Activated CD4-positive, alpha-beta T cell treated with anti-CD3 and anti-CD28 coated beads for 4 hours (primary cell): ENCODE data around the gene CNTNAP2.
"Not testable (repeated sequence)": the region's sequence is repeated elsewhere in the genome, so short reads cannot be mapped to it uniquely, and the experiment has no call there.

Source experiments
- DNase-seq, 2 donors: peaks; one replicate each; pipeline ENCODE4 v3.0.0-alpha.2; 2020

CNTNAP2 gene

GRCh38 chr7:147595042-147595441 is 1478.4 kb downstream of the CNTNAP2 start:
- DNase-seq, result no peak

GRCh38 chr7:147598687-147599086 is 1482.1 kb downstream of the CNTNAP2 start:
- DNase-seq, result not testable (repeated sequence)

GRCh38 chr7:147605323-147605722 is 1488.7 kb downstream of the CNTNAP2 start:
- DNase-seq, result no peak

DNA sequence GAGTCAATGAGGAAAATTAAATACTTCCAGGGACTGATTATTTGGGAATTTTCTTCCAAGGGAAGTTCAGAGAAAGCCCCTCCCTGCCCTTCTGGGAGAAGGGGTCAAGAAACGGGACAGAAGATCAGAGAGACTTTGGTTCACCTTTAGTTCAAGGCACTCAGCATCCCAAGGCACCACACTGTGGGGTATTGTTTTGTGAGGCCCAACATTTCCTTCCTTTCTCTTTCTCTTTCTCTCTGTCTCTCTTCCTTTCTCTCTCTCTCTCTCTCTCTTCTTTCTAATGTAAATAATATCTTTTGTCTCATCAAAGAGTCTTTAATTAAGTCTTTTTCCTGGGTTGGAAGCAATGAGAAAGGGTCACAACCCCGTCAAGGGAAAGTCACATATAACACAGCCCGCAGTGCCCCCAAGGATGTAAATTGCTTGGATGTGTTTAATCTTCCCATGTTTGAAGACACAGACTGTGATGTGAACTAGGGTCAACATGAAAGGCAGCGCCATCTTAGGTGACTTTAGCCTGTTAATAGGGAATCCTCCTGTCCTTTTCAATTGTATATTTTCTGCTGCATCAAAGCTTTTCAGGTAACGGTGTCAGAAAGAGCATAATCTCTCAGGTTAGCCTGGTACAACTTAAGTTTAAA is 1490.7 kb downstream of the CNTNAP2 start:
- no peak for DNase-seq

- DNase-seq, result no peak
Measured at GRCh38 chr7:147611431-147611830, 1494.8 kb downstream of the CNTNAP2 start.

GRCh38 chr7:147635288-147635687 is 1518.7 kb downstream of the CNTNAP2 start:
- no peak for DNase-seq

DNA sequence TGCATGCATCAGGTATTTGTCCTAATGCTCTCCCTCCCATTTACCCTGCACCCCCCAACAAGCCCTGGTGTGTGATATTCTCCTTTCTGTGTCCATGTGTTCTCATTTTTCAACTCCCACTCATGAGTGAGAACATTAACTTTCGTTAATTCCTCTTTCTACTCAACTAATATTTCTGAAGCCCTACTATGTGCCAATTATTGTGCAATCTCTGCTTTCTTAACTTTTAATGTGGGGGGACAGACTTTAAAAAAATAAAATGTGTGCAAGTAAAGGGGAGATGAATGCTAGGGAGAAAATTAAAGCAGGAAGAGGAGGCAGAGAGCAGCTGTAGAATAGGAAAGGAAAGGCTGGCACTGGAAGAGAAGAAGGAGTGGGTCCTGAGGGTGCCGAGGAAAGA is 1520.0 kb downstream of the CNTNAP2 start:
- no peak for DNase-seq

GRCh38 chr7:147638566-147638965 is 1522.0 kb downstream of the CNTNAP2 start:
- no peak for DNase-seq

DNA sequence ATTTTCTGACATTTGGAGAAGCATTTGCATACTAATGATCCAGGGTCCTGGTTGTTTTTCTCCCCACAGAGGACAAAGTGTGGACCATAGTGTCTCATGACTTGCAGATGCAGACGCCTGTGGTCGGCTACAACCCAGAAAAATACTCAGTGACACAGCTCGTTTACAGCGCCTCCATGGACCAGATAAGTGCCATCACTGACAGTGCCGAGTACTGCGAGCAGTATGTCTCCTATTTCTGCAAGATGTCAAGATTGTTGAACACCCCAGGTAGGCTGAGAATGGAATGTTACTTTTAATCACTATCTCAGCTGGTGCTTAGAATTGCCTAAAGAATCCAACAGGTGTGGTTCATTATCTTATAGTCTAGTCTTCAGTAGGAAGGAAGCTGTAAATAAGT is 1522.4 kb downstream of the CNTNAP2 start:
- DNase-seq, result no peak

DNA sequence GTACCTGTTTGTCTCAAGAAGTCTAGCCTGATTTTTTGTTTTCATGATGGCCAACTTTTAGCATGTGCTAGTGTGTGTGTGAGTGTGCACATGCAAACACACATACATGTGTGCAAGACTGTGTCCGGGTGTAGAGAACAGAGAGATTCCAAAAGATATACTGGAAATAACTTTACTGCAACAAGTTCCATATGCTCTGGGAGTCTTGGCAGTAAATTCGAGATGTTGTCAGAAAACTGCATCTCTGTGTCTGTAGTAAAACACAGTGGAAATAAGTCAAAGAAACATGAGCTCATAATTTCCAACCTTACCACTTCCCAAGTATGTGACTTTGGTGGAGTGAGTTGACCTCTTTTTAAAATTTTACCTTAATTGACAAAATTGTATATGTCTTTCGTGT is 1523.2 kb downstream of the CNTNAP2 start:
- DNase-seq, result no peak

DNA sequence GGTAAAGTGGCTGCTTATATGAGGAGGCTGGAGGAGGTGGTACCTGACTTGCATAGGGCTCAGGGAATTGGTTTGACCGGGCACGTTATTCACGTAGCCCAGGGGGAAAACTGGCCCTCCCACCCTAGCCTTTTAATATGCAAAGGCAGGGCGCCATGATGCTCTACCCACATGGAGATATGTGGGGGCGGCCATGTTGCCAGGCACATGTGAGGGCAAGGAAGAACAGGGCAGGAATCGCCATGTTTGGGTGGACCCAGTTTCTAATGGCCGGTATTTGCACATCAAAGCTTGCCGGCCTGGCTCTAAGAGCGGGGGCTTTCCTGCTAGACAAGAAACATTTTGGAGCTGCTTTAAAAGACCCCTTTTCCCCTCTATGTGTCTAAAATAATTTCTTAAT is 1524.2 kb downstream of the CNTNAP2 start:
- no peak for DNase-seq

DNA sequence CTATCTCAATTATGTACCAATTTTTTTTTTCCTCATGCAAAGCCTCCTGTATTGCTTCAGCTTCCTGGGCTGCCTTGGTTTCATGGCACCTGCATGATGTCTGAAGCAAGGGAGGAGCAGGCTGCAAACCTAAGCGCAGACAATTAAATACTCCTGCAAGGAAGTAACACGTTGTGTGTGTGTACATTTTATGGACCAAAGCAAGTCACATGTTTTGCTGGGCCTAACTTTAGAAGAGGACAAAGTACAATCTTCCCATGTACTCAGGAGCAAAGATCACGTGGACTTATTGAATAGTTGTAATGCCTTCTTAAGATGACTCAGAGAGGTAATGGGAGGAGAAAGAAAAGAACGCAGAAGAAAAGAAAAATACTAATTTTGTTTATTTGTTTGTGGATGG is 1530.0 kb downstream of the CNTNAP2 start:
- no peak for DNase-seq

GRCh38 chr7:147650991-147651390 is 1534.4 kb downstream of the CNTNAP2 start:
- no peak for DNase-seq

DNA sequence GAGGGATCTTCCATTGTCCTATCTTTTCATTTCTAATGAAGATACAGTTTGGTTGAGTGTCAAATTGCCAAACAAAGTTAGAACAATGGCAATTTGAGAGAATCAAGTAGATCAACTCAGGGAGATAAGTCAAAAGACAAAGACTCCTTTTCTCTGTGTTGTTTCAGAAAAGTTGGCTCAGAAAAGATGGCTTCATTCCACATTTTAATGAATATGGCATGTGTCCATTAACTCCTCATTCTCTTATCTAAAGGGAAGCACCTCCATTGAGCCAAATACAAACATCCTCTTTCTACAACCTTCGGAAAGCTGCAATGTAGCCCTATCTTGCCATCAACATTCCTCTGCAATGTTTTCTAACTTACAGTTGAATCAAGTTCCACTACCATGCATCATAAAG is 1535.0 kb downstream of the CNTNAP2 start:
- DNase-seq, result no peak

- DNase-seq, result no peak
Measured at GRCh38 chr7:147653456-147653855, 1536.9 kb downstream of the CNTNAP2 start.

DNA sequence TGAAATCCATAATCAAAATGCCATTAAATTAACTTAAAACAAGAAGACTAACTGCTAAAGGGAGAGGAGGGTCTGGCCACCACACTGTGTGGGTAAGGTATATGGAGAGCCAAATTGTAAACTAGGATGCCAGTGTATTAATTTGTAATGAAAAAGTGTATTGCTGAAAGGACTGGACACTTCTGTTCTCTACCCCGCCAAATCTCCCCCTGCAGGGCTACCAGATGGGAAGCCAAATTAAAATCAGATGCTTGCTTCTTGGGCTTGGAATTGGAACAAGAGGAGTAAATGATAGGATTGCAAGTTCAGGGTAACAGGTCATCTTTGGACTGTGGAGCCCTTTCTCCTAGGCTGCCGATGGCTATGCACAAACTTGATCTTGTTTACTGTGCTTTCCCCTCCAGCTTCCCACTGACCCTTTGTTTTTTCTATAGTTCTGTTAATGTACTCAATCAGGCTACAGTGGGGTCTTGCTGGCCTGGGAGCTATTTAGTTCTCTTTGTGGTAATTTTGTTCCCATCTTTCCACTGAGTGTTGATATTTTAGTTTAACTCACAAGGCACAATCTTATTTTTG is 1541.9 kb downstream of the CNTNAP2 start:
- DNase-seq, result no peak

DNA sequence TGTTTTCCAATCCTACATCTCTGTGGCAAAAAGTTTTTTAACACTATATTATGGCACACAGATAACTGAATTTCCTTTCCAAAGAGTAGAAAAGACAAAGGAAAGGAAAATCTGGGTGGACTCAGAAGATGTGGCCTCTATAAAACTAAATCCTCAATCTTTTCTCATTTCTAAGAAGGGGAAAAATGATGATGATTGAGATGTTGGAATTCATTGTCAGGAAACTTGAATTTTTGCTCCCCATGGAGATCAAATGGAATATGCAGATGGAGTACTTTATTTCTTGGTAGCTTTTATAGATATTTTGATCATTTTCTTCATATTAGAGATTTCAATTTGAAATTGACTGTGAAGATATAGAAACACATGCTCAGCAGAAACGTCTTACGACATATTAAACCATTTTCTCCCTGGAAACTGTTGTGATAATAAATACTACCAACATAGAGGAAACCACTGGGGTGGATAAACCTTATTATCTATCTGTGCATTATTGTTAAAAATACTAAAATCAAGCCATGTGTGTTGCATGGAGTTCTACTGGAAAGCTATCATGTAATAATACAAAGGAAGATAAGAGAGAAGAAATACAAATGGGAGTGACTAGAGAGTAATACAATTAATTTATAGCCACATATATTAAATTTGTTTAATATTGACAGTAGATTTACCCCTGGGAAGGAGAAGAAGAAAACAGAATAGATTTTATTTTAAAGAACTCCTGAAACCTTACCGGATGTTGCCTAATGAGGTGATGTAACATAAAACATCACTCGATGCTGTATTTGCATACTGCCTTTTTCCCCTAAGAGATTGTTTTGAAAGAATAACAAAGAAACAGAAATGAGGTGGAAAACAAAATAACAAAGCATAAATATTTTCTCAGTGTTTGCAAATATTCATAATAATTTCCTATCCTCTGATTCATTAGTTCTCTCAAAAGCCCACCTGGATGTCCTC is 1542.7 kb downstream of the CNTNAP2 start:
- no peak for DNase-seq

DNA sequence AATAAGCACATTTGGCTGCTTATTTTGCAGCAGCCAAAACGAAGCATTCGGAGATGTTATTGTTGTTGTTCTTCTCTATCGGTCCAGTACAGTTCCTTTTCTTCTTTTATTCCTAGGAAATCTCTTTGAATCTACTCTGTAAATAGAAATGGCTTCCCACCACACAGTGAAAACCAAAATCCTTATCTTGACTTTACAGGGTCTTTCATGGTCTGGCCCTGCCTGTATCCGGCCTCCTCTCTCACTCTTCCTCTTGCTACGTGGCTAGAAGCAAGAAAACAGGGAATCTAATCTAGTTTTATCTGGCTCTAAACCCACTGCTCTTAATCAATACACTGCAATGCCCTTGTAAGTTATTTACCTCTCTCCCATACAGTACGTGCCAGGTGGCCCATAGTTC is 1547.9 kb downstream of the CNTNAP2 start:
- DNase-seq, result no peak

GRCh38 chr7:147670759-147671158 is 1554.2 kb downstream of the CNTNAP2 start:
- DNase-seq, result no peak

- DNase-seq, result no peak
Measured at GRCh38 chr7:147674705-147675104, 1558.1 kb downstream of the CNTNAP2 start.

DNA sequence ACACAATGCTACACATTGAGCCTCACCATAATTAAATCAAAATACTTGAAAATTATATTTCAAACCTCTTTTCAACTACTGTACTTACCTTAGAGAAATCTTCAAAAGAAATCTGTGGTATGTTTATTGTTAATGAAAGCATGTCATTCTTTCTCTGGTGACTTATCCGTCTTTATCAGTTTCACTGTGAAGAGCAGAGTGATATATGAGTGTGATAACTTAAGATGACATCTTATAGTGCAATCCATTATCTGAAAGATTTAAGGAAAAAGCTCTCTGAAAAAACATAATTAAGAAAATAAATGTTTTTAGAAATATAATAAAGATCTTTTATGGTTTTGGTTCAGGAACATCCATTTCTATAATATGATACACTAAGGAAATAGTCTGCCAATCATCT is 1562.3 kb downstream of the CNTNAP2 start:
- no peak for DNase-seq

DNA sequence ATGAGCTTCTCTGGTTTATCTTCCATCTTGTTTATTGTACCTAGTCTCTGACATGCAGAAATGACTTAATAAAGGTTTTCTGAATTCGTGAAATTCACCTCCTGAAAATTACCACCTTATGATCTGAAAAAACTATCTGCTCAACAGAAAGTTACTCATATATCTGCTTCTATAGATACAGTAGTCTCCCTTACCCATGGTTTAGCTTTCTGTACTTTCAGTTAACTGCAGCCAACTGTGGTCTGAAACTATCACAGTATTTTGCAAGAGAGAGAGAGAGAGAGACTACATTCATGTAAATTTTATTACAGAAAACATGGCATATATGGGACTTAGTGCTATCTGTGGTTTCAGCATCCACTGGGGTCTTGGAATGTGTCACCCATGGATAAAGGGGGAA is 1564.9 kb downstream of the CNTNAP2 start:
- no peak for DNase-seq

- no peak for DNase-seq
Measured at GRCh38 chr7:147700702-147701101, 1584.1 kb downstream of the CNTNAP2 start.

DNA sequence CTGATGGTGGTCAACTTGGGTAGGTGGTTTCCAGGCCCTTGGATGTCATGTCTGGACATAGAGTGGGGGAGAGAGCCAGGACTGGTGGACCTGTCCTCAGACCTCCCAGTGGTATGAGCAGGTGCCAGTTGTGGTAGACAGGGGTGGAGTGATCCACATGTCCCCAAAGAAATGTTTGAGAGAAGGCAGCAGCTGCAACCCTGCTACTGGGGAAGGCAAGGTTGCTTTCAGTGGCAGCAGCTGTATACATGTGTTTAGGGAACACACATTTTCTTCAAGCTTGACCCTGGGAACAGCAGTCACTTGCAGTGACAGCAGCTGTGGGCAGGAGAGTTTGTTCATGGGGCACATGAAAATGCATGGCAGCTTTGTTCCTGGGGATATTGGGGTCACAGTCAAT is 1591.3 kb downstream of the CNTNAP2 start:
- DNase-seq, result no peak
